ENCODE results near the gene TCF19. TPM values are rescaled to one million over a fixed set of nuclear protein-coding genes. Genes with fewer than 3 reads are reported as not detected.

Gene TCF19
- total and polyA plus RNA-seq, 10 of the 15 experiments (the other 5 are each of a cell fraction or from before 2014, with no cell fraction given), result 7.7 to 103 (median 53.3) TPM

GRCh38 chr6:31114541-31114878, 43.9 kb upstream of the TCF19 start, which contains the start of gene PSORS1C1:
PSORS1C1 (plus strand) TSS chr6:31114800; CDS start chr6:31129633, 14,833 bp downstream.
- no peak within 1 kb of the TSS for H3K9ac ChIP-seq (ENCODE audit: control insufficient read depth, insufficient read depth, low read length)

More at GRCh38 chr6:31114541-31114878, 43.9 kb upstream of the TCF19 start, which contains the start of gene PSORS1C1:
- H3K9me3 ChIP-seq (replicated peaks; ENCODE audit: control insufficient read depth, insufficient read depth, low read length), result no peaks in the 10 kb centered on the region
- no peak within 1 kb of the TSS for H3K4me2 ChIP-seq (ENCODE audit: control insufficient read depth, insufficient read depth)
- WGBS (ENCODE audit: insufficient coverage, insufficient replicate concordance, low lambda C conversion rate, missing lambda C conversion rate), result 21% methylated on average over 2 of the region's 3 CpGs
- no peak for FAIRE-seq
- H3K4me1 ChIP-seq (ENCODE audit: control insufficient read depth, insufficient read depth, low read length), result no peaks in the 10 kb centered on the region
- peaks cover 3 to 4% of the 10 kb centered on the region in 2 experiments; a peak in 3 of 4 replicates for H3K27me3 ChIP-seq (replicated peaks in 1 of 2; ENCODE audit: control insufficient read depth in 2 of 2, insufficient read depth in 2 of 2, low read length in 1 of 2)
- BruUV-seq (replicated peaks), result no TSS peak
- ChIA-PET SMC1A (ENCODE audit: uncharacterized antibody, unreplicated experiment) (no interaction called here), POLR2A (no interaction called here), CTCF (interaction anchor here (1.3 to 3.0 kb wide), 2 partner anchors 22 to 27 kb away, joined by 3 to 11 read pairs; no protein-coding TSS in a partner anchor), RAD21 (ENCODE audit: unreplicated experiment) (interaction anchor here (0.6 kb wide), 1 partner anchor 201 kb away, joined by 3 read pairs; no protein-coding TSS in a partner anchor)
- H3K27ac ChIP-seq (ENCODE audit: control insufficient read depth, insufficient read depth), result no peak within 1 kb of the TSS
- H4K20me1 ChIP-seq (ENCODE audit: control insufficient read depth, insufficient read depth), result no peaks in the 10 kb centered on the region
- no peak for ATAC-seq
- H3K4me3 ChIP-seq, result no peak within 1 kb of the TSS
- intact Hi-C loops (cut with micrococcal nuclease; ENCODE audit: unreplicated experiment), result no loop called here
- DNase-seq (ENCODE audit: low read depth, low spot score), result no peak
- H2AFZ ChIP-seq (ENCODE audit: control insufficient read depth, low read depth, low read length), result no peak within 1 kb of the TSS; the same call in 1 of the 2 replicates
- no peaks in the 10 kb centered on the region for H3K36me3 ChIP-seq (ENCODE audit: control insufficient read depth in 2 of 2, insufficient read depth in 2 of 2, low read length in 1 of 2)
- TF ChIP-seq MYC (IDR thresholded peaks at IDR 0.05; ENCODE audit: insufficient read depth, insufficient read length, insufficient replicate concordance, low read length, severe bottlenecking), result no peak
- no peak for TF ChIP-seq SREBF2 (IDR thresholded peaks at IDR 0.05; ENCODE audit: low read length)
- TF ChIP-seq SMC3 (IDR thresholded peaks at IDR 0.05; ENCODE audit: borderline replicate concordance, low read length), result no peak
- no peak for TF ChIP-seq MYB (IDR thresholded peaks at IDR 0.05; ENCODE audit: borderline replicate concordance, low read depth, low read length)
- TF ChIP-seq NBN (IDR thresholded peaks at IDR 0.05), result no peak
- no peak for TF ChIP-seq GATAD2B (conservative IDR thresholded peaks at IDR 0.05; ENCODE audit: low read depth)
- no peak for TF ChIP-seq PAX8 (IDR thresholded peaks at IDR 0.05)
- no peak for TF ChIP-seq PRDM15 (CRISPR knock-in tag; IDR thresholded peaks at IDR 0.05)
- TF ChIP-seq RCOR1 (conservative IDR thresholded peaks at IDR 0.05; ENCODE audit: low read depth, low read length), result no peak
- no peak for TF ChIP-seq HCFC1 (IDR thresholded peaks at IDR 0.05; ENCODE audit: low read length)
- TF ChIP-seq CTCF (IDR thresholded peaks at IDR 0.05 in 2 of 3, conservative IDR thresholded peaks at IDR 0.05 in 1 of 3; ENCODE audit: control insufficient read depth in 2 of 3, extremely low read depth in 1 of 3, insufficient read depth in 1 of 3, low read depth in 3 of 3, low read length in 3 of 3), result no peak
- no peaks in the 10 kb centered on the region for H3K79me2 ChIP-seq (ENCODE audit: control insufficient read depth, insufficient read depth, low read length)
- in situ Hi-C loops (cut with MboI), result no loop called here

All from GM12878 (cell line).